AG09319 (cell line): ENCODE measurements around the gene NT5M.

Experiments
- DNase-seq: peaks from one replicate; pipeline ENCODE4 v3.0.0-alpha.2; 2010; ENCODE audit warnings: low read depth; ENCODE audit errors: extremely low read depth
- TF ChIP-seq, protein P1 (sequence below): IDR thresholded peaks from 2 replicates; pipeline ENCODE4 v1.5.1; 2011; ENCODE audit warnings: low read depth, mild to moderate bottlenecking, inconsistent platforms, low read length, moderate library complexity

NT5M gene

DNA sequence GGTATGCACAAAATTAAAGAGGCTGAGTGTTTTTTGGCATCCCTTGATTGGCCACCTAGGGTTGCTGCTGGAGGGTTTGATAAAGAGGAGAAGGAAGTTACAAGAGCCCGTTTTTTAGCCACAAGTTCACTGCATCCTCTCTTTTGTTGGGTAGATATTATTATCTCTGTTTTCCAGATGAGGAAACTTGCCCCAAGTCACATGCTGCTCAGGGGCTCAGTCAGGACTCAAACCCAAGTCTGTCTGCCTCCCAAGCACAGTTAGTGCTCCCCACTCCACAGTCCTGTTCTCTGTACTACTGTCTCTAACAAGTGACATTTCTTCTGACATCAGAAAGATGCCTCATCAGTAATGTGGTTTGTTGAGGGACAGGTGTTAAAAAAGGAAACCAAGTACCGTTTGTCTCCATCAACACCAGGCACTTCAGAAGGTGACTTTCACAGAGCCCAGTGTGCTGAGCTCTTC lies 1.4 kb downstream of the NT5M start:
- TF ChIP-seq, protein P1, sequence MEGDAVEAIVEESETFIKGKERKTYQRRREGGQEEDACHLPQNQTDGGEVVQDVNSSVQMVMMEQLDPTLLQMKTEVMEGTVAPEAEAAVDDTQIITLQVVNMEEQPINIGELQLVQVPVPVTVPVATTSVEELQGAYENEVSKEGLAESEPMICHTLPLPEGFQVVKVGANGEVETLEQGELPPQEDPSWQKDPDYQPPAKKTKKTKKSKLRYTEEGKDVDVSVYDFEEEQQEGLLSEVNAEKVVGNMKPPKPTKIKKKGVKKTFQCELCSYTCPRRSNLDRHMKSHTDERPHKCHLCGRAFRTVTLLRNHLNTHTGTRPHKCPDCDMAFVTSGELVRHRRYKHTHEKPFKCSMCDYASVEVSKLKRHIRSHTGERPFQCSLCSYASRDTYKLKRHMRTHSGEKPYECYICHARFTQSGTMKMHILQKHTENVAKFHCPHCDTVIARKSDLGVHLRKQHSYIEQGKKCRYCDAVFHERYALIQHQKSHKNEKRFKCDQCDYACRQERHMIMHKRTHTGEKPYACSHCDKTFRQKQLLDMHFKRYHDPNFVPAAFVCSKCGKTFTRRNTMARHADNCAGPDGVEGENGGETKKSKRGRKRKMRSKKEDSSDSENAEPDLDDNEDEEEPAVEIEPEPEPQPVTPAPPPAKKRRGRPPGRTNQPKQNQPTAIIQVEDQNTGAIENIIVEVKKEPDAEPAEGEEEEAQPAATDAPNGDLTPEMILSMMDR = no peak
- no peak for DNase-seq

DNA sequence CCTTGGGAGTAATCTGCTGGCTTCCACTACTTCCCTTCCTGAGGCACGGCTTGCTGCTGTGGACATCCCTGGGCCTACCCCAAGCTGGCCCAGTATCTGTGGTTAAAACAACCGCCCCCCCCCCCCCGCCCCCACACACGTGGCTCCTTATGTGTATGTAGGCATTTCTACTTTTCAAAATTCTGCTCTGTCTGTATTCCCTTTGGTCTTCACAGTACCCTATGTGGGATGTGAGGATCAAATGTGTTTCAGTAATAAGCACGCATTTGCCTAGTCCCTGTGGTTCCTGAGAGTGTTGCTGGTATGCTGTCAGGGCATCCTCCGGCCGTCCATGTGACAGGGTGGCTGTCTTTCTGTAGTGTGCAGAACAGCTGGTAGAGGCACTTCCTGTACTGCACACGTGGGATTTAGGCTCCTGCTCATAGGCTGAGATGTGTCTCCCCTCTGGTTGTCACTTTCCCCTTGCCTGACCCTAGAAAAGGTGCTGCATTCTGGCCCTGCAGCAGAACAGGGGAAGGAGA lies 2.2 kb downstream of the NT5M start:
- TF ChIP-seq, protein P1 = no peak
- DNase-seq = no peak

DNA sequence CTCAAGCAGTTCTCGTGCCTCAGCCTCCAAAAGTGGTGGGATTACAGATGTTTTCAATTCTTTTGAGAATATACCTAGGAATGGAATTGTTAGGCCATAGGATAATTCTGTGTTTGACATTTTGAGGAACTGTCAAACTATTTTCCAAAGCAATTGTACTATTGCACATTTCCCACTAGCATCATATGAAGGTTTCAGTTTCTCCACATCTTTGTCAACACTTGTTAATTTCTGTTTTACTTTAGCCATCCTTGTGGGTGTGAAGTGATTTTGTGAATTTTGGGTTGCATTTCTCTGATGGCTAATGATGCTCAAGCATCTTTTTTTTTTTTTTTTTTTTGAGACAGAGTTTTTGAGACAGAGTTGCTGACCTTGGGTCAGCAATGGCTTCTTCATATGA lies 6.2 kb downstream of the NT5M start:
- DNase-seq = no peak
- TF ChIP-seq, protein P1 = no peak

DNA sequence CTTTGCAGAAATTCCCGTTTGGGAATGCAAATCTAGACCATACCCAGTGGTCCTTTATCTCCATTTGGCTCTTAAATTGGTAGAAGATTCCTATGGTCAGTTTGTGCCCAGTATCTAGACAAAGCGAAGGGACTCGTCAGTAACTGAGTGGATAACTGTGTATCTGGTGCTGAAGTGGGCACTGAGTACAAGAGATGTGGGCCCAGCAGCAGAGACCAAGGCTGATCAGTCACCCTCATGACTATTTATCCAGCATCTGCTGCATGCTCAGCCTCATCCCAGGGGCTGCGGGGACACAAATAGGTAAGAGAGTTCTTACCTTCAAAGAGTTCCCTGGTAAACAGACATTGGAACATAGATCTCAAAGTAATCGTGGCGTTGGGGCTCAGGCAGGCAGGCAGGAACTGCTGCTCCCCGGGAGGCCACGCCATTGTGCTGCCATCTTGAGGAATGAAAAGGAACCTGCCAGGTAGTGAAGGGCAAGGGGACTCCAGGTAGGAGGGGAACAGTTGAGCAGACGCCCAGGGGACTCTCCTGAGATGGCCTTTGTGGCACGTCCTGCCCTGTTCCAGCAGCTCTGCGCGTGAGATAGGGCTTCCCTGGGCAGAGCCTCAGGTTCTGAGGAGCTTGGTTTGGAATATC lies 10.3 kb downstream of the NT5M start:
- no peak for DNase-seq
- TF ChIP-seq, protein P1 = peak; percentile 15

DNA sequence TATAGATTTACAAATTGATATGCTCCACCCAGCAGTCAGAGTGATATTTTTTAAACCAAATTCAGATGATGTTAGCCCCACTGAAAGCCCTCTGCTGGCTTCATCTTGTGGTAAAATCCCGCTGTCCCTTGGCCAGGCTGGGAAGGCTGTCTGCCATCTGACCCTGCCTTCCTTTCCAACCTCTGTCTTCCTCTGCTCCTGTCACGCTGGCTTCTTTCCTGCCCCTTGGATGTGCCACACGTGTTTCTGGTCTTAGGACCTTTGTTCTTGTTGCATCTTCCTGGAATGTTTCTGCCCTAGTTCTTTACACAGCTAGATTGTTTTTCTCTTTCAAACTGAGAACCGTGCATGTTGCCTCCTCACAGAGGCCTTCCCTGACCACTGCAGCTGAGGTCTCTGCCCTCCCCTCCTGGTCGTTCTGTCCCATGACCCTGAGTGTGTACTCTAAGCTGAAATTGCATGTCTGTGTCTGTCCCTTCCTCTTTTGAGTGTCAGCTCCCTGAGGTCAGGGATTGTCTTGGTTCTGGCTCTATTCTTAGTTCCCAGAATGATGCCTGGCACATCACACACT lies 11.4 kb downstream of the NT5M start:
- TF ChIP-seq, protein P1 = no peak
- DNase-seq = no peak

DNA sequence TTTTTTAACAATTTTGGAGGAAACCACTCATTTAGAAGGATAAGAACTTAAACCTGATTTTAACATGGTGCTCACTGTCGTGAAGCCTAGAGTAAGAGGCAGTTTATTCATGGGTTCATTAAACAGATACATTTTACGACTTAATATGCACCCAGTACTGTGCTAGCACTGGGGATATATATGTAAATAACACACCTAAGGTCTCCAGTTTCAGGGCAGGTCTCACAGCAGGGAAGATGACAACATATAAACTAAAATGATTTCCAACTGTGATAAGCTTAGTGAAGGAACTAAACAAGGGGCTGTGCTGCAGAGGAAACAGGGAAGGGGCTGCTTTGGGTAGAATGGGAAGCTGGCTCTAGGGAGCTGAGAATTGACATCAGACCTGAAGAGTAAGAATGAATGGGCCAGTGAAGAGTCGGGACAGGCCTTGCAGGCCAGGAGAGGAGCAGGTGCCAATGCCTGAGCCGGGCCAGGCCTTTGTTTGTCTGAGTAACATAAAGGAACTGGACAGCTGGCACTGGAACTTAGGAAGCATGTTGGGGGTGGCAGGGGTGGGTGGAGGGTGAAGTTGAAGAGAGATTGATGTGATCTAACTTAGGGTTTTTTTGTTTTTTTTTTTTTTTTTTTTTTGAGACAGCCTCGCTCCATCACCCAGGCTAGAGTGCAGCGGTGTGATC lies 12.1 kb downstream of the NT5M start:
- DNase-seq = no peak

More for the DNA sequence above, 12.1 kb downstream of the NT5M start:
- TF ChIP-seq, protein P1 = no peak
